ENCODE measurements around the gene ARID3A.
"Not testable (repeated sequence)": the region's sequence is repeated elsewhere in the genome, so short reads cannot be mapped to it uniquely, and the experiment has no call there.

Gene ARID3A

DNA sequence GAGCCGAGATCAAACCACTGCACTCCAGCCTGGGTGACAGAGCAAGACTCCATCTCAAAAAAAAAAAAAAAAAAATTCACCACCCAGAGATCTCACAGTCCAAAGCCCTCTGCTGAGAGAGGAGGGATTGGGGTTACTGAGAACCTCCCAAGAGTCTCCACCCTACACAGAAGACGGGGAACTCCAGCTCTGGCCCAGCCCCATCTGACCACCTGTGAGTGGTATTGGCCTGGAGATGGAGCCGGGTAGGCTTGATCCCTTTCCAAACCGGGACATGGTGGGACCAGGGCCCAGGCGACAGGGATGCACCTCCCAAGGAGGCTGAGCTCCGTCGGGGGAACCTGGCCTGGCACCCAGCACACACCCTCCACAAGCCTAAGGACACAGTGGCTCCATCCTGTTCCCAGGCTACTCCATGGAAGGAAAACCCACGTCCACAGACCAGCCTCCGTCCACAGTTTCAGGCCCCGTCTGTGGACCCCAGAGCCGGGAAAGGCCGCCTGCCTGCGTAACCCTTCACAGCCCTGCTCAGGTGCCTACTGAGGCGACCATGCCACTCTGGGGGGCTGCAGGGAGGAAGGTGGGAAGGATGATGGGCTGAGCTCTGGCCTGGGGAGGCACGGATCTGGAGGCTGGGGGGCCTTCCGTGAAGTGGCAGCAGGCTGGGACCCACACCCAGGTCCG is 93.2 kb downstream of the ARID3A start:
- no peak for DNase-seq

DNA sequence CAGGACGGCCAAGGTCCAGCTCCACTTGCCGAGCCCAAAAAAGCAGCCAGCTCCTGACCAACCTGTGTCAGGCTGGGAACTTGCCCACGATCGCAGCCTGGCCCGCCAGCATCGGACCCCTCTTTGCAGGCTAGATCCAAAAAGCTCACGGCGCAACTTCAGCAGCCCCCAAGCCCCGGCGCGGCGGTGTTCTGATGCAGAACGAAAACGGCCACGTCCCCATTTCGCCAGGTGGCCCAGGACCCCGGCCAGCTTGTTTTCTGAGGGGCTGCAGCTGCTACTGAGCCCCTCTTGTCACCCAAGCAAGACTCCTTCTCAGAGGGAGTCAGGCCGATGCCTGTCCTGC is 93.8 kb downstream of the ARID3A start:
- DNase-seq = no peak

DNA sequence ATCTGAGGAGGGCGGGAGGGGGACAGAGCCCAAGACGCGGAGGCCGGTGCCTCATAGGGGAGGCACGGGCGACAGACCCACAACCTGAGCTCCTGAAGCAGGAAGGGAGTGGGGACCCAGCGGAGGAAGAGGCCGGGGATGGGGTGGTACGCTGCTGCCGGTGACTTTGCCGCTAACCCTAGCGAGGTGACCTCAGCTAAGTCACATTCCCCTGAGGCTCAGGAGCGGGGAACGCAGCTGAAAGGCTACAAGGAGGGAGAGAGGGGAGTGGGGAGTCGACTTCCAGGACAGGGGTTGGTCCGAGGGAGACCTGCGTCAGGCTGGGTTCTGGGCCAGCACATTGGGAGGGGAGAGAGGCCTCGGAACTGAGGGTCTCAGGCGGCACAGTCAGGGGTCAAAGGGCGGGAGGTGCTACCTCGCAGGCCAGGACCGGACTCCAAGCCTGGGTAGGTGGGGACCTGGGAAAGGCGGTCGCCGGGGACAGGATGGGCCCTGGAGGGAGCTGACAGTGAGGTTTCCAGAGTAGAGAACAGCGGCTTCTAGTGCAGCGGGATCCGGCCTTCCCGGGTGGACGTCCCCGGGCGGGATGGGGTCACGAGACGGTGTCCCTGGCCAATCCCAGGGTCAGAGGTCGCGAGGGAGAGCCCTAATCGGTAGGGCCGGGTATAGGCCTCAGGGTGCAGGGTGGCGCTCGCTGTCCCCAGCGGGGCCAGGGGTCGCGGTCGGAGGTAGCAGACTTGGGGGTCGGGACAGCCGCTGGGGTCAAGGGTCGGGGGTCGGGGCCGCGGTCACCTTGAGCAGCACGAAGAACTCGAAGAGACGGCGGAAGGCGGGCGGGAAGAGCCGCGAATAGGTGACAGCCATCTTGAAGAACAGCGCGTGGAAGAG is 94.4 kb downstream of the ARID3A start:
- peak; percentile 35 for DNase-seq

DNA sequence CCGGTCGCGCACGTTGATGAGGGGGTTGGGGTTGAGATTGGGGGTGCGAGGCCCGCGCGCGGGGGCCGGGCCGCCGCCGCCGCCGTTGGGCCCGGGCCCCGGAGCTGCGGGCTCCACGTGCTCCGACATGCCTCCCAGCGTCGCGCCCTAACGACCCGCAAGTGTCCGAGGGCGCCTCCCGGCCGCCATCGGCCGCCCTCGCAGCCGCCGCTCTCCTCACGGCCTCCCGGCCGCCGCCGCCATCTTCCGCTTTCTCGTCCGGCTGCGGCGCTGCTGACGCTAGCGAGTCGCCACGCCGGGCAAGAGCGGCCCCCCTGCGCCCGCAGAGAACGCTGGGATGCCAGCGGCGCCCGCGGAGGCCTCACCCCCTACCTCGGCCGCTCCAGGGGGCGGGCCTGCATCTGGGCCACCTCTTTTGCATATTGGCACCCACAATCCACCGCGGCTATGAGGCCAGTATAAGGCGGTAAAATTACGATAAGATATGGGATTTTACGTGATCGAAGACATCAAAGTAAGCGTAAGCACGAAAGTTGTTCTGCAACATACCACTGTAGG is 95.1 kb downstream of the ARID3A start, which contains the start of gene TMEM259:
TMEM259 (minus strand) TSS at position 256 of the 558 bp plus-strand sequence; CDS start at position 129, 127 bp downstream.
- DNase-seq = peak; percentile 98

DNA sequence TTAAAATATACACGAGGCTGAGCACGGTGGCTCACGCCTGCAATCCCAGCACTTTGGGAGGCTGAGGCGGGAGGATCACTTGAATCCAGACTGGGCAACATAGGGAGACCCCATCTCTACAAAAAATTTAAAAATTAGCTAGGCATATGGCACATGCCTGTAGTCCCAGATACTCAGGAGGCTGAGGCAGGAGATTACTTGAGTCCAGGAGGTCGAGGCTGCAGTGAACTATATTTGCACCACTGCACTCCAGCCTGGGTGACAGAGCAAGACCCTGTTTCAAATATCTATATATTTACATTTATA is 98.0 kb downstream of the ARID3A start:
- DNase-seq = not testable (repeated sequence)

DNA sequence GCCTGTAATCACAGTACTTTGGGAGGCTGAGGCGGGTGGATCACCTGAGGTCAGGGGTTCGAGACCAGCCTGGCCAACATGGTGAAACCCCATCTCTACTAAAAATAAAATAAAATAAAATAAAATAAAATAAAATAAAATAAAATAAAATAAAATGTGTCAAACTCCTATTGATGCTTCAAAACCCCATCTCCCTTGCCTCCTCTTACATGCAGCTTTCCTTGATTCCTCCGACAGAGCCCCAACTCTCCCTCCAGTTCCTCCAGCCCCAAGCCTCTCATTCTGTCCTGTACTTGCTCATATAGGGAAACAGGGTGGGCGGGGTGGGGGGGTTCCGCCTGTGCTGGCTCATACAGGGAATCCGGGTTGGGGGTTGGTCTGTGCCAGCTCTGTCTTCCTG is 99.2 kb downstream of the ARID3A start:
- DNase-seq = not testable (repeated sequence)

Measured in DMS53 (cell line).